GM19395 (cell line): ENCODE measurements around the gene MDM2.
"Not testable (repeated sequence)": the region's sequence is repeated elsewhere in the genome, so short reads cannot be mapped to it uniquely, and the experiment has no call there.

Source experiments
- ATAC-seq: cut with Tn5 transposase; IDR thresholded peaks from one replicate; pipeline ENCODE4 v1.9.1; 2021; ENCODE audit warnings: mild to moderate bottlenecking, moderate library complexity; ENCODE audit not compliant: unreplicated experiment

MDM2 gene

DNA sequence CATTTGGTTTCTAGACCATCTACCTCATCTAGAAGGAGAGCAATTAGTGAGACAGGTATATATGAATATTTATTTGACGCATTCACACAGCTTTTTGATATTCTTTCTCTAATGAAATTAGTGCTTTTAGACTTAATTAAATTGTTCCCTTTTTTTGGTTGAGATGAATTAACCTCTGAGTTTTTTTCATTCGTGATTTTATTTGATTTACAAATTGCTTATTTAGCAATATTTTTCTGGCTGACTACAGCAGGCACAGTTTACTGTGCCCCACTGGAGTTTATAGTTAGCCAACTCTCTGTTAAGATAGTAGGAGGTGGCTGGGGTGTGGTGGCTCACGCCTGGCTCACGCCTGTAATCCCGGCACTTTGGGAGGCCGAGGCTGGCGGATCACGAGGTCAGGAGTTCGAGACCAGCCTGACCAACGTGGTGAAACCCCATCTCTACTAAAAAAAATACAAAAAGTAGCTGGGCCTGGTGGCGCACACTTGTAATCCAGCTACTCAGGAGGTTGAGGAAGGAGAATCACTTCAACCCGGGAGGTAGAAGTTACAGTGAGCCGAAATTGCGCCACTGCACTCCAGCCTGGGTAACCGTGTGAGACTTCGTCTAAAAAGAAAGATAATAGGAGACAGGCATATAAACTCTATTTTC lies 16.7 kb downstream of the MDM2 start:
- no peak for ATAC-seq

DNA sequence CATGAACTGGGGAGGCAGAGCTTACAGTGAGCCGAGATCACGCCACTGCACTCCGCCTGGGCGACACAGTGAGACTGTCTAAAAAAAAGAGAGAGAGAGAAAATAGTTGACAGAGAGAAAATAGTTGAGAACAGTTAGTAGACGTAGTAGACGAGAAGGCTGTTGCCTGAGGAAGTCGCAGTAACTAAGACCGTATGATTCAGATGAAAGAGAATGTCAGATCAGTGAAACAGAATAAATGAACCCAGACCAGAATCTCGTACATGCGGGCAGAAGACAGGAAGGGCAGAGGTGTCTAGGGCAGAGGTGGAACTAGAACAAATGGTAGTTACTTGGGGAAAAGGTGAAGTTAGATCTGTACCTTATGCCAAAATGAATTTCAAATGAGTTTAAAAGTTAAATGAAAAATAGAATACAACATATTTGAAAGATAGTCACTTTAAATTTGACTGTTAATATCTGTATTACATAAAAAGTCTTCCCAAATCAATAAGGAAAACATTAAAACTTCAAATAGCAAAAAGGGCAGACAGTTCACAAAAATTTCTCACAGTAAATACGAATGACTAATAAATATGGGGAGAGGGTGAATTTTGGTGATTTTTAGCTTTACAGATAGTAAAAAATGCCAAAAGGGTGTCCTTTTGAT lies 17.7 kb downstream of the MDM2 start:
- no peak for ATAC-seq

DNA sequence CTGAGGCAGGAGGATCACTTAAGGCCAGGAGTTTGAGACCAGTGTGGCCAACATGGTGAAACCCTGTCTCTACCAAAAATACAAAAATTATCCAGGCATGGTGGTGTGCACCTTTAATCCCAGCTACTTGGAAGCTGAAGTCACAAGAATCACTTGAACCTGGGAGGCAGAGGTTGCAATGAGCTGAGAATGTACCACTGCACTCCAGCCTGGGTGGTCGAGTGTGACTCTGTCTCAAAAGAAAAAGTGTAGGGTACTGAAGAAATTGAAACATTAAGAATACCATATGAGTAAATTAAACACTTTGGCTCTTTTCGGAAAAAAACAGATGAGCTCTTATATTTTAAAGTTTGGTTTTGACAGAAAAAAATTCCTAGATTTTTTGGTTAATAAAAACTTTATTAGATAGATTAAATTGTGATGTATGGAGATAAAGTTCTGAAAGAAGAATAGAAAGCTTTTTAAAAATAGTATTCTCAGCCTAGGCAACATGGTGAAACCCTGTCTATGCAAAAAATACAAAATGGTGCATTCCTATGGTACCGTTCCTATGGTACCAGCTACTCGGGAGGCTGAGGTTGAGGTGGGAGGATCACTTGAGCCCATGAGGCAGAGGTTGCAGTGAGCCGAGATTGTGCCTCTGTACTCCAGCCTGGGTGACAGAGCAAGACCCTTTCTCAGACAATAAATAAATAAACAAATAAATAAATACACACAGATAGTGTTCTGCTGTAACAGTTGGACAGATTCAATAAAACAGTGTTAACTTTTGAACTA lies 20.1 kb downstream of the MDM2 start:
- ATAC-seq: no peak

DNA sequence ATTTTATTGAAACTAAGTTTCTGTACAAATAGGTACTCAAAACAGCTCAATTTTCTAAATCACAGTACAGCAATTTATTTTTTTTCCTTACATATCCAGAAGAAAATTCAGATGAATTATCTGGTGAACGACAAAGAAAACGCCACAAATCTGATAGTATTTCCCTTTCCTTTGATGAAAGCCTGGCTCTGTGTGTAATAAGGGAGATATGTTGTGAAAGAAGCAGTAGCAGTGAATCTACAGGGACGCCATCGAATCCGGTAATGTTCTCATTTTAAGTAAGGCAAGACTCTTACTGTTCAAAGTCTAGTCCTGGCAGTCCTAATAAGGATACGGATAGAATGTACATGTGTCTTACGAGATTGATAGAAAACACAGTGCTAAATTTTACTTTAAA lies 20.7 kb downstream of the MDM2 start:
- ATAC-seq: no peak

DNA sequence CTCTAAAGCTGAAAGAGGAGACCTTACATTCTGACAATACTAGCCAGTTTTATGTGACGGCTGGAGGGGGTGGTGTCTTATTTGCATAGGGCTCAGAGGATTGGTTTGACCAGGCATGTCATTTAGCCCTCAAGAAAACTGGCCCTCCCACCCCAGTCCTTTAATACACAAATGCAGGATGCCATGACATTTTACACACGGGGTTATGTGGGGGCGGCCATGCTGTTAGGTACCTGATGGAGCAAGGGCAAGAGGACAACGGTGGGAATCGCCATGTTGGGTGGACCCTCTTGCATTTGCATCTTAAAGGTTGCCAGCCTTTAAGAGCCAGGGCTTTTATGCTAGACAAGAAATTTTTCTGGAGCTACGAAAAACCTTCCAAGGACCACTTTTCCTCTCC lies 23.3 kb downstream of the MDM2 start:
- ATAC-seq: no peak

DNA sequence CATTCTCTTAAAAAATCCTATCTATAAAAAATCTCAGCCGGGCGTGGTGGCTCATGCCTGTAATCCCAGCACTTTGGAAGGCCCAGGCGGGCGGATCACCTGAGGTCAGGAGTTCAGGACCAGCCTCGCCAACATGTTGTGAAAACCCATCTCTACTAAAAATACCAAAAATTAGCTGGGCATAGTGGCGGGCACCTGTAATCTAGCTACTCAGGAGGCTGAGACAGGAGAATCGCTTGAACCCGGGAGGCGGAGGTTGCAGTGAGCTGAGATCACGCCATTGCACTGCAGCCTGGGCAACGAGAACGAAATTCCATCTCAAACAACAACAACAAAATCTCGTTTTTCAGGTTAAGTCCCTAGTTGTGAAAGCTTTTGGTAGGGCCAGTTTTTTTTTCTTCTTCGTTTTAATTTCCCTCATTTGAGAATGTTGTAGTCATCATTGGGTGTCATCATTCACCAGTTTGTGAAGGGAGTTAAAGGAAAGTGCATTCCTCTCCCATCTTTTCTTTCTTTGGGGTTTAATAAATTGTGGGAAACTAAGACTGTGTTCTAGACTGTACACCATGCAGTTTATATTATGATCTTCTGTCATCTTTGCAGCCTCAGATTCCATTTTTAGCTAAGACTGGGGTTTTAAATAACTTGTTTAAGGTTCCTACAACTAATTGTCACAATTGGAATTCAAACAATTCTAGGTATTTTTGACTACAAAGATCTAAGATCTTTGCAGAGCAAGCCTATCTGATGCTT lies 23.9 kb downstream of the MDM2 start:
- no peak for ATAC-seq

DNA sequence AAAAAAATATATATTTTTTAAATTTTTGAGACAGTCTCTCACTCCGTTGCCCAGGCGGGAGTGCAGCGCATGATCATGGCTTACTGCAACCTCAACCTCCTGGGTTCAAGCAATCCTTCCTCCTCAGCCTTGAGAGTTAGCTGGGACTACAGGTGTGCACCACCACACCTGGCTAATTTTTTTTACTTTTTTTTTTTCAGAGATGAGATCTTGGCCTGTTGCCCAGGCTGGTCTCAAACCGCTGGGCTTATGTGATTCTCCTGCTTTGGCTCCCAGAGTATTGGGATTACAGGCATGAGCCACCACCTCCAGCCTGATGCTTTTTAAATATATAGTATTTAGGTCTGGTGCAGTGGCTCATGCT lies 24.5 kb downstream of the MDM2 start:
- no peak for ATAC-seq

DNA sequence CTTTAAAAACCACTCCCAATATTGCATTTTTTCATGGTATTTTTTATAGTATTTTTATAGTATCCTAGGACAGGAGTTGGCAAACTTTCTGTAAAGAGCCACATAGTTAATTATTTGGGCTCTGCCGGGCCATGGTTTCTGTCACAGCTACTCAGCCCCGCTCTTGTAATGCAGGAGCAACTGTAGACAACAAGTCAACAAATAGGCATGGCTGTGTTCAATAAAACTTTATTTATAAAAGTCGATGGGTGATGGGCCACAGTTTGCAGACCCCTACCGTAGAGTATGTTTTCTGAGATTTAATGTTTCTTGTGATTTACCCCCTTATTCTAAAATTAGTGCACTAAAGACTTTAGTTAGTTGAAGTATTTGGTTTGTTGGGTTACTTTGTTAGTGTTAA lies 25.5 kb downstream of the MDM2 start:
- no peak for ATAC-seq

DNA sequence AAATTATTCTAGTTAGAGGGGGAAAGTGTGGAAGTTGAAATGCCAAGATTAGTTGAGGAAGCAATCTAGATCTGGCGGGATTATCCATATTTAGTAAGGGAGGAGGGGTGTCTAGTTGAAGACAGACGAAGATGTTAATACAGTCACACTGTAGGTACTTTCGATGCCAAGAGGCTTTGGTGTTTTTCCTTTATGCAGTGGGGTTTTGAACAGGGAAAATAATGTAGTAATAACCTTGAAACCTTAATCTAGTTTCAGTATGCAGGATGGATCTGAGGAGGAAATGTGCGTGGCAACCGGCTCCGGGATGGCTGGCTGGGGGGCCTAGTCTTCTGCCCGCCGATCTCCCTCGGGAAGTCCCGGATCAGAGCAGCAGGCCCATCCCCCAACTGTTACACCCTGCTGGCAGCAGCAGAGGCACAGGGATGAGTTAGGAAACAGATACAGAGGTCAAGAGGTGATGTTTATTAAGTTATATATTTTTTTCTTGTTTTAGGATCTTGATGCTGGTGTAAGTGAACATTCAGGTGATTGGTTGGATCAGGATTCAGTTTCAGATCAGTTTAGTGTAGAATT lies 27.4 kb downstream of the MDM2 start:
- no peak for ATAC-seq

DNA sequence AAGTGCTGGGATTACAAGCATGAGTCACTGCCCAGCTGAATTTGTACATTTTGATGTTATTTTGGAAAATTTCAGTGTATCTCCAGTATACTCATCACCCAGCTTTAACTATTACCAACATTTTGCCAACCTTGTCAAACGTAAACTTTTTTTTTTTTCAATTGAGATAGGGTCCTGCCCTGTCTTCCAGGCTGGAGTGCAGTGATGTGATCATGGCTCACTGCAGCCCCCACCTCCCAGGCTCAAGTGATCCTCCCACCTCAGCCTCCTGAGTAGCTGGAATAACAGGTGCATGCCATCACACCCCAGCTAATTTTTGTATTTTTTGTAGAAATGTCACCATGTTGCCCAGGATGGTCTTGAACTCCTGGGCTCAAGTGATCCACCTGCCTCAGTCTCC lies 29.2 kb downstream of the MDM2 start:
- no peak for ATAC-seq

DNA sequence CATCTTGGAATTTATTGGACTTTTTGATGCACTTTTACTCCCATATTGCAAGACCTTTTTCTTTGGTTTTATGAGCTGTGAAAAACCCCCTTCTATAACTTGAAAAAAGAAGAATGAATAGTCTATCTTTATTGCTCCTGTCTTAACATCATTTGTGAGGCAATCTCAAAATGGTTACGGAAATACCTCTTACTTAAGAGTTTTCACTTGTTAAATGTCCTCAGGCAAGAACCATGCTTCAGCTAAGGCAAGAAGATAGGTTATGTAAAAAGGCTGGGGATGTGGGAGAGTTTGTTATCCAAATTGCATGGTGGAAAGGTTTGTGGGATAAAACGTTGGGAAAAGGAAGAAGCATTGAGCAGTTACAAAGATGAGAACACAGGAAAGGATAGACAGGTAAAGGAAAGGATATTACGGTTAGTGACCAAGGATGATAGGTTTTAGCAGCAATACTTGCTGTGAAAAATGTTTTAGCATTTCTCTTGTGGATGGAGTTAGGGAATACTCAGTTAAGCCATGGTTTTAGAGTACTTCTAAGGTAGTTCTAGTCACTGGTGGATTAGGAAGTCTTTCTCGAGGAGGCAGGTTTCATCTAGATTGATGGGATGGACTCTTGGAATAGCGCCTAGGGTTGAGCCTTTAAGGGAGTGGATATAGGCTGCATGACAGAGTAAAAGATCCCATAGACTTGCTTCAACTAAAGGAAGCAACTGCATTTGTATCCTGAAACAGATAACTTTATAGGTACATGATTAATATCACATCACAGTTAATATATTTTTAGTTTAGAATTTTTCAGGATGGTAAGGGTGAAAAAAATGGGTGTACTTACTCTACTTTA lies 30.3 kb downstream of the MDM2 start:
- no peak for ATAC-seq

DNA sequence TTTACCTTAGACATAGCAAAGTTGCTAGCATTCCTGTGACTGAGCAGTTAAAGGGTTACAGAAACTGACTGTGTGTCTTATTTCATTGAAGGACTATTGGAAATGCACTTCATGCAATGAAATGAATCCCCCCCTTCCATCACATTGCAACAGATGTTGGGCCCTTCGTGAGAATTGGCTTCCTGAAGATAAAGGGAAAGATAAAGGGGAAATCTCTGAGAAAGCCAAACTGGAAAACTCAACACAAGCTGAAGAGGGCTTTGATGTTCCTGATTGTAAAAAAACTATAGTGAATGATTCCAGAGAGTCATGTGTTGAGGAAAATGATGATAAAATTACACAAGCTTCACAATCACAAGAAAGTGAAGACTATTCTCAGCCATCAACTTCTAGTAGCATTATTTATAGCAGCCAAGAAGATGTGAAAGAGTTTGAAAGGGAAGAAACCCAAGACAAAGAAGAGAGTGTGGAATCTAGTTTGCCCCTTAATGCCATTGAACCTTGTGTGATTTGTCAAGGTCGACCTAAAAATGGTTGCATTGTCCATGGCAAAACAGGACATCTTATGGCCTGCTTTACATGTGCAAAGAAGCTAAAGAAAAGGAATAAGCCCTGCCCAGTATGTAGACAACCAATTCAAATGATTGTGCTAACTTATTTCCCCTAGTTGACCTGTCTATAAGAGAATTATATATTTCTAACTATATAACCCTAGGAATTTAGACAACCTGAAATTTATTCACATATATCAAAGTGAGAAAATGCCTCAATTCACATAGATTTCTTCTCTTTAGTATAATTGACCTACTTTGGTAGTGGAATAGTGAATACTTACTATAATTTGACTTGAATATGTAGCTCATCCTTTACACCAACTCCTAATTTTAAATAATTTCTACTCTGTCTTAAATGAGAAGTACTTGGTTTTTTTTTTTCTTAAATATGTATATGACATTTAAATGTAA lies 31.5 kb downstream of the MDM2 start:
- ATAC-seq: no peak

DNA sequence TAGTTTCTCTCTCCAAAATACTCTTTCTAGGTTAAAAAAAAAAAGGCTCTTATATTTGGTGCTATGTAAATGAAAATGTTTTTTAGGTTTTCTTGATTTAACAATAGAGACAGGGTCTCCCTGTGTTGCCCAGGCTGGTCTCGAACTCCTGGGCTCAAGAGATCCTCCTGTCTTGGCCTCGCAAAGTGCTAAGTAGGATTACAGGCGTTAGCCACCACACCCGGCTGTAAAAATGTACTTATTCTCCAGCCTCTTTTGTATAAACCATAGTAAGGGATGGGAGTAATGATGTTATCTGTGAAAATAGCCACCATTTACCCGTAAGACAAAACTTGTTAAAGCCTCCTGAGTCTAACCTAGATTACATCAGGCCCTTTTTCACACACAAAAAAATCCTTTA lies 33.2 kb downstream of the MDM2 start:
- ATAC-seq: not testable (repeated sequence)

DNA sequence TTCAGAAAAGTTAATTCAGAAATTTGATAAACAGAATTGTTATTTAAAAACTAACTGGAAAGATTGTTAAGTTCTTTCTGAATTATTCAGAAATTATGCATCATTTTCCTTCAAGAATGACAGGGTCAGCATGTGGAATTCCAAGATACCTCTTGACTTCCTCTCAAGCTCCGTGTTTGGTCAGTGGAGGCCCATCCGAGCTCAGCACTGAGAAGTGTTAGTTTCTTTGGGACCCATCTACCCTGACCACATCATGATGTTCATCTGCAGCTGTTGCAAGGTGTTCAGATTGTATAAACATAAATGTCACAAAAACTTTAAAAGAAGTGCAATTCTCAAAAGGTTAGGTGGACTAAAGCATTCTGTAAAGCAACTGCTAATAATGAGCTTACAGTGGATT lies 33.7 kb downstream of the MDM2 start:
- ATAC-seq: no peak

DNA sequence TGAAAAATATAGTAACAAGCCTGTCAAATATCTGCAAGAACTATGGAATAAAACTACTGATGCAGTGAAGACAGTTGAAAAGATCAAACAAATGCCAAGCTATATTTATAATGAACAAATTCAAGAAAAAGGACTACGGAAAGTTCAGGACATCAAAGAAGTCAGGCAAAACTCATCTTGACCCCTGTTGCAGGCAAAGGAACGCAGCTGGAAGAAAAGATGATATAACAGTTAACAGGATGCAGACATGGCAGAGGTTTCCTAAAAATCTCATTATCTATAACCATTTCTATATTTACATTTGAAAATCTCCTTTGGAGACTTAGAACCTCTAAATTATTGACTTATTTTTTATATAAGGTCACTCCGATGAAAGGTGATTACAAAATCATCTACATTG lies 34.1 kb downstream of the MDM2 start:
- no peak for ATAC-seq

DNA sequence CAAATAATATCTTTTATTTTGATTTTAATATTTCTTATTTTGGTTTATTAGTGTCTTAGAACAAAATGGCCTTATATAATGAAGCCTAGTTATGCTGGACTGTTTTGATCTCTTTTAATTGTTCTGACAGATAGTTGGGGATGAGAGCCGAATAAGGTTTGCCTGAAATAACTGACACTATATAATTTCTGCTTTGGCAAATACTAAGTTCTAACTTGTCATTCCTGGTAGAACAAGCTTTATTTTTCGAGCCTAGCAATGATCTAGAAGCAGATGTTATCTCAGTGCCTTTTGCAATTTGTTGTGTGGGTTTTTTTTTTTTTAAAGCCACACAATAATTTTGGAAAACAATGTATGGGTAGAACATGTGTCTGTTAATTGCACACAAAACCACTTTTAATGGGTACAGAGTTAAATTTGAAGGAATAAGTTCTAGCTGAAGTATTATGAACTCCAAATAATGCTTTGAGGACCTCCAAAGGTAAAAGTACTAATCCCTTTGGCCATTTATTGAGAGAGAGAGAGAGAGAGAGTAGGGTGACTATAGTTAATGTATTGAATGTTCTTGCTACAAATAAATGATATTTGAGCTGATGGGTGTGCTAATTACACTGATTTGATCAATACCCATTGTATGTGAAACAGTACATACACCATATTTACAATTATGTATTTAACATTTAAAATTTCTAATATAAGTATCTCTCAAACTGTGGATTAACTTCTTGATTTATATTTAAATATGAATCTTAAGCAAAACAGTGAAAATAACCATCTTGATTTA lies 35.0 kb downstream of the MDM2 start:
- no peak for ATAC-seq

DNA sequence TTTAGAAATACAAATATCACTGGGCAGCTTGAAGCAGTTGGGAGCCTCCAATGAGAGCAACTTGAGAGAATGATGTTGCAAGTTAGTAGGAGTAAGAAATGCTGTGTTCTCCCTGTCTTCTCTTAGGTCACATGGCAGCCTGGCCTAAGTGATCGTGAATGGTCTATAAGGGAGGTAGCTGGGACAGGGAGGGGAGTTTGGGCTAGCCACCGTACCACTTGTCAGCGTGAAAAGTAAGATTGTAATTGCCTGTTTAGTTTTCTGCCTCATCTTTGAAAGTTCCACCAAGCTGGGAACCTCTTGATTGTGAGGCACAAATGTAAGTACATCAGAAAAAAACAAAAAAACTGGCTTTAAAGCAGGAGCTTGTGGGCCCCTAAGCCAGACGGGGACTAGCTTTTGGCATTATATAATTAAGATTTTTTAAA lies 36.4 kb downstream of the MDM2 start:
- no peak for ATAC-seq
